HFFc6 (cell line): ENCODE measurements around the gene TMEM127. TPM values are rescaled to one million over a fixed set of nuclear protein-coding genes. Genes with fewer than 3 reads are reported as not detected.

Source experiments
- DNase-seq: peaks from one replicate; pipeline ENCODE4 v3.0.0-alpha.2; 2018
- H3K27ac Mint-ChIP-seq: 2 replicates; pipeline ENCODE4 v1.8.0; 2020; ENCODE audit warnings: mild to moderate bottlenecking, mixed read lengths
- H3K27me3 Mint-ChIP-seq: 2 replicates; pipeline ENCODE4 v1.8.0; 2021; ENCODE audit warnings: mild to moderate bottlenecking, moderate library complexity, mixed read lengths; ENCODE audit not compliant: insufficient read depth
- H3K36me3 Mint-ChIP-seq: 2 replicates; pipeline ENCODE4 v1.8.0; 2021; ENCODE audit warnings: low read depth, mixed read lengths
- H3K4me1 Mint-ChIP-seq: 2 replicates; pipeline ENCODE4 v1.8.0; 2020; ENCODE audit warnings: low read depth, mixed read lengths
- H3K4me3 Mint-ChIP-seq: 2 replicates; pipeline ENCODE4 v1.8.0; 2020; ENCODE audit warnings: mild to moderate bottlenecking, moderate library complexity, mixed read lengths
- H3K9me3 Mint-ChIP-seq: 2 replicates; pipeline ENCODE4 v1.8.0; 2020; ENCODE audit warnings: mild to moderate bottlenecking, mixed read lengths
- CTCF ChIP-seq: fragments of 200-600 bp; sonication (generic); IDR thresholded peaks from 2 replicates; pipeline ENCODE4 v1.5.0; 2021; ENCODE audit warnings: antibody characterized with exemption, mild to moderate bottlenecking
- total RNA-seq, 6 experiments: library from RNA; stranded (reverse); fragmentation: NEBNext Ultra II Directional; extraction: Animal tissue kit (Norgen Biotek cat#: 25700); gene quantifications; 2 replicates in 1 of 6; 3 replicates in 5 of 6; pipeline ENCODE4 v1.2.3, GENCODE V29; 2021

TMEM127 gene
- total RNA-seq, 6 experiments from 2014 or later = 57.6 to 84.6 (median 71.1) TPM

- H3K9me3 Mint-ChIP-seq = peaks cover 7% of the 10 kb centered on the region; the same call in 1 of the 2 replicates
- peaks cover 91% of the 10 kb centered on the region for H3K4me1 Mint-ChIP-seq
- no peak for TF ChIP-seq CTCF
- H3K27ac Mint-ChIP-seq = peak overlapping the region; percentile 87
- DNase-seq = peak; percentile 17
- H3K36me3 Mint-ChIP-seq = peaks cover 53% of the 10 kb centered on the region
- H3K27me3 Mint-ChIP-seq = no peaks in the 10 kb centered on the region
- H3K4me3 Mint-ChIP-seq = peak overlapping the region; percentile 45
These were observed 63.5 kb downstream of the TMEM127 start for GRCh38 chr2:96202152-96202854.

GRCh38 chr2:96201338-96201737, 64.5 kb downstream of the TMEM127 start:
- DNase-seq = no peak
- H3K4me1 Mint-ChIP-seq = peaks cover 85% of the 10 kb centered on the region
- H3K27ac Mint-ChIP-seq = no peak overlapping the region
- peaks cover 48% of the 10 kb centered on the region for H3K36me3 Mint-ChIP-seq
- no peak for TF ChIP-seq CTCF
- H3K9me3 Mint-ChIP-seq = peaks cover 8% of the 10 kb centered on the region; the same call in 1 of the 2 replicates
- H3K27me3 Mint-ChIP-seq = no peaks in the 10 kb centered on the region
- no peak overlapping the region for H3K4me3 Mint-ChIP-seq

GRCh38 chr2:96198921-96199320, 66.9 kb downstream of the TMEM127 start:
- peaks cover 4% of the 10 kb centered on the region; the same call in 1 of the 2 replicates for H3K9me3 Mint-ChIP-seq
- peak overlapping the region; percentile 74; the same call in 1 of the 2 replicates for H3K27ac Mint-ChIP-seq
- H3K4me3 Mint-ChIP-seq = no peak overlapping the region
- no peak for DNase-seq
- H3K36me3 Mint-ChIP-seq = peaks cover 54% of the 10 kb centered on the region
- H3K27me3 Mint-ChIP-seq = no peaks in the 10 kb centered on the region; the same call in 1 of the 2 replicates
- no peak for TF ChIP-seq CTCF
- peaks cover 88% of the 10 kb centered on the region for H3K4me1 Mint-ChIP-seq

Other genes starting within 250 kb of the TMEM127 start
- gene GPAT2, start 231.1 kb downstream of the TMEM127 start, total RNA-seq = 10 to 100 TPM in 4 of 6 experiments, 1 to 10 TPM in 2; 3.1 to 44.6 (median 37.8) TPM
- not detected for gene ADRA2B, start 149.4 kb downstream of the TMEM127 start, total RNA-seq
- under 1 TPM in 3 of 6 experiments, not detected in 3; 0.25 to 0.39 (median 0.31) TPM for gene ASTL, start 127.5 kb downstream of the TMEM127 start, total RNA-seq
- gene DUSP2, start 120.6 kb downstream of the TMEM127 start, total RNA-seq = 10 to 100 TPM; 10.1 to 17.9 (median 11.5) TPM
- gene STARD7, start 57.2 kb downstream of the TMEM127 start, total RNA-seq = 100 to 1,000 TPM; 167 to 195 (median 180) TPM
- 10 to 100 TPM; 54.9 to 71.4 (median 60.4) TPM for gene CIAO1, start 228 bp upstream of the TMEM127 start, total RNA-seq
- 100 to 1,000 TPM in 2 of 6 experiments, 10 to 100 TPM in 4; 88.0 to 106 (median 93.3) TPM for gene SNRNP200, start 39.5 kb upstream of the TMEM127 start, total RNA-seq
- 1 to 10 TPM in 2 of 6 experiments, under 1 TPM in 4; 0.55 to 1.2 (median 0.94) TPM for gene ITPRIPL1, start 59.3 kb upstream of the TMEM127 start, total RNA-seq
- gene NCAPH, start 69.8 kb upstream of the TMEM127 start, total RNA-seq = 10 to 100 TPM; 10.8 to 25.4 (median 24.0) TPM
- gene NEURL3, start 239.4 kb upstream of the TMEM127 start, total RNA-seq = not detected